Nephron (organoid): ENCODE results near the gene JAKMIP1.

ENCODE experiments used
- H3K27ac Mint-ChIP-seq, 3 experiments: 2 replicates each; pipeline ENCODE4 v1.8.0; 2020; ENCODE audit warnings: mixed read lengths in 3 of 3, mild to moderate bottlenecking in 2 of 3, moderate library complexity in 1 of 3
- H3K27me3 Mint-ChIP-seq: 2 replicates; pipeline ENCODE4 v1.8.0; 2021; ENCODE audit warnings: low read depth, mild to moderate bottlenecking, moderate library complexity, mixed read lengths
- H3K36me3 Mint-ChIP-seq: 2 replicates; pipeline ENCODE4 v1.8.0; 2020; ENCODE audit warnings: low read depth, mixed read lengths
- H3K4me1 Mint-ChIP-seq: 2 replicates; pipeline ENCODE4 v1.8.0; 2020; ENCODE audit warnings: mixed read lengths
- H3K4me3 Mint-ChIP-seq, 3 experiments: 2 replicates each; pipeline ENCODE4 v1.8.0; 2020; ENCODE audit warnings: mild to moderate bottlenecking in 3 of 3, mixed read lengths in 3 of 3, moderate library complexity in 2 of 3
- H3K9me3 Mint-ChIP-seq: 2 replicates; pipeline ENCODE4 v1.8.0; 2020; ENCODE audit warnings: mixed read lengths
- TF ChIP-seq, protein P1 (sequence below), 3 experiments: fragments of 200-600 bp; sonication (generic); IDR thresholded peaks; one replicate each; pipeline ENCODE4 v1.5.0; 2021; ENCODE audit warnings: antibody characterized with exemption in 3 of 3; ENCODE audit not compliant: unreplicated experiment in 3 of 3

The JAKMIP1 gene

DNA sequence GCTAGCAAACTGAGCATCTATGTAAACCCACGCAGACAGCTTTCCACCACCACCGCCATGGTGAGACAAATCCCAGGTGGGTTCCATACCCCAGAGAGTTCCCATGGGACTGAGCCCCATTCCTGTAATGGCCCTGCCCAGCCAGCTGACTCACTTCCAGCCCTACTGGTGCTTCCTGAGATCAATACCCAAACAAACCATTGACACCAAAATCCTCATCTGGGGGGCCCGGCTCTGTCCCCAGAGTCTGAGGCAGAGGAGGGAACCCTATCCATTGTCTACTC lies 30.1 kb upstream of the JAKMIP1 start:
- Mint-ChIP-seq H3K4me3 (no peak overlapping the region), H3K9me3 (no peaks in the 10 kb centered on the region), H3K27ac (no peak overlapping the region), H3K36me3 (no peaks in the 10 kb centered on the region), H3K27me3 (peaks cover 22% of the 10 kb centered on the region), H3K4me1 (no peaks in the 10 kb centered on the region)
- TF ChIP-seq, protein P1, sequence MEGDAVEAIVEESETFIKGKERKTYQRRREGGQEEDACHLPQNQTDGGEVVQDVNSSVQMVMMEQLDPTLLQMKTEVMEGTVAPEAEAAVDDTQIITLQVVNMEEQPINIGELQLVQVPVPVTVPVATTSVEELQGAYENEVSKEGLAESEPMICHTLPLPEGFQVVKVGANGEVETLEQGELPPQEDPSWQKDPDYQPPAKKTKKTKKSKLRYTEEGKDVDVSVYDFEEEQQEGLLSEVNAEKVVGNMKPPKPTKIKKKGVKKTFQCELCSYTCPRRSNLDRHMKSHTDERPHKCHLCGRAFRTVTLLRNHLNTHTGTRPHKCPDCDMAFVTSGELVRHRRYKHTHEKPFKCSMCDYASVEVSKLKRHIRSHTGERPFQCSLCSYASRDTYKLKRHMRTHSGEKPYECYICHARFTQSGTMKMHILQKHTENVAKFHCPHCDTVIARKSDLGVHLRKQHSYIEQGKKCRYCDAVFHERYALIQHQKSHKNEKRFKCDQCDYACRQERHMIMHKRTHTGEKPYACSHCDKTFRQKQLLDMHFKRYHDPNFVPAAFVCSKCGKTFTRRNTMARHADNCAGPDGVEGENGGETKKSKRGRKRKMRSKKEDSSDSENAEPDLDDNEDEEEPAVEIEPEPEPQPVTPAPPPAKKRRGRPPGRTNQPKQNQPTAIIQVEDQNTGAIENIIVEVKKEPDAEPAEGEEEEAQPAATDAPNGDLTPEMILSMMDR (IDR thresholded peaks at IDR 0.05; ENCODE audit: unreplicated experiment in 3 of 3): no peak

- H3K4me3 Mint-ChIP-seq: no peak overlapping the region
- no peaks in the 10 kb centered on the region for H3K4me1 Mint-ChIP-seq
- no peaks in the 10 kb centered on the region for H3K36me3 Mint-ChIP-seq
- peaks cover 26% of the 10 kb centered on the region for H3K27me3 Mint-ChIP-seq
- TF ChIP-seq, protein P1 (IDR thresholded peaks at IDR 0.05; ENCODE audit: unreplicated experiment in 3 of 3): no peak
- no peak overlapping the region for H3K27ac Mint-ChIP-seq
- no peaks in the 10 kb centered on the region for H3K9me3 Mint-ChIP-seq
These were observed 29.5 kb upstream of the JAKMIP1 start for GRCh38 chr4:6229671-6230501.

DNA sequence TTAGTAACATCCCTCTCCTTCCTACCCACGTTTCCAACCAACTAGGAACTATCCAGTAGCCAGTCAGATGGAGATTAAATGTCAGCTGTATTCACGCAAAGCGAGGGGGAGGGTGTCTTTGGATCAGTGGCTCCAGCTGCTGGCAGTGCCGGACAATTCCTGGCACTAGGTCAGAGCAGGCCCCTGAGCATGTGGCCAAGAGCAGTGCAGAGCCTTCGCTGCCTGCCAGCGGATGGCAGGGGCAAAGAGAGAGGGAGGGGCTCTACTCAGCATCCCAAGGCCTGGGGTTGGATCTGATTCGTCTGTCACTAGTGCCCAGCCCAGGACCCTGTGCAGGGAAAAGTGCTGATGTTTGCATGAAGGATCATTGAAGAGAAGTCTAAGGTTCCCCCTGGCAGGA lies 28.7 kb upstream of the JAKMIP1 start:
- Mint-ChIP-seq H3K36me3 (no peaks in the 10 kb centered on the region), H3K4me3 (no peak overlapping the region), H3K27ac (no peak overlapping the region), H3K27me3 (peaks cover 34% of the 10 kb centered on the region), H3K4me1 (no peaks in the 10 kb centered on the region), H3K9me3 (no peaks in the 10 kb centered on the region)
- TF ChIP-seq, protein P1 (IDR thresholded peaks at IDR 0.05; ENCODE audit: unreplicated experiment in 3 of 3): no peak

DNA sequence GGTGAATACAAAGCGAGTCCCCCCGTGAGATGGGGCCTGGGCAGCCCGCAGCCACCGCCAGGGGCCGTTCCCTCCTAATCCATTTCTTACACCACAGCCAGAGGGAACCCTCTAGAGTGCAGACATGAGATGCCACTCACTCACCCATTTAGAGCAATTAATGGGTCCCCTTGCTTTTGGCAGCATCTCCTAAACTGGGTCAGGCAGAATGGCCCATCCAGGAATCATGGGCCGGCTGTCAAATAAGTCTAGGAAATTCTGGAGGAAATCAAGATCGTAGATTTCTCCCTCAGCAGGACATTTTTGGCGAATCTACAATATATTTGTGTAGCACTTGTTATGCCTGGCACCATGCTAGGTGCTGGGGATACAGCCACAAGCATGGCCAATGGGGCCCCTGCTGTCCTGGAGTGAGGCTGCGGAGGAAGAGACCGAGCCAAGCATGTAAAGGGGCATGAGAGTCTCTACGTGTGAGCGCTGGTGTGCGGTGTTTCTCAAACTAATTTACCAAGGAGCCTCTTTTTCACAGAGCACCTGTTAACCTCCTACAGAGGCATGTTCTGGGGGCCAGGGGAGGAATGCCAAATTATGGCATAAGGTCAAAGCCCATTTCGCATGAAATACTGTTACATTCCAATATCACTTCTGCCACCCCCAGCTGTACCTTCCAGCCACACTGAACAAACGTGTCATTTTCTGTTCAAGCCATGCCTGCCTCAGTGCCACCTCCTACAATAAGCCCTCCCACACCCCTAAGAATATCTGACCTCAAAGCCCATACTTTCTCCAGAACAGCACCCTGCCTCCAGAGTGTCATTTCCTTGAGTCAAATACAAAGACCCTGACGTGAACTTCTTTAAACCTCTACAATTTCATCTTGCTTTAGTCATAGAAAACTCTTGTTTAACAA lies 28.1 kb upstream of the JAKMIP1 start:
- Mint-ChIP-seq H3K9me3 (no peaks in the 10 kb centered on the region), H3K4me3 (no peak overlapping the region), H3K4me1 (no peaks in the 10 kb centered on the region), H3K27ac (no peak overlapping the region), H3K27me3 (peaks cover 41% of the 10 kb centered on the region), H3K36me3 (no peaks in the 10 kb centered on the region)
- TF ChIP-seq, protein P1 (IDR thresholded peaks at IDR 0.05; ENCODE audit: unreplicated experiment in 3 of 3): no peak

GRCh38 chr4:6227412-6228157 lies 27.2 kb upstream of the JAKMIP1 start:
- Mint-ChIP-seq H3K27ac (no peak overlapping the region), H3K36me3 (no peaks in the 10 kb centered on the region), H3K4me1 (no peaks in the 10 kb centered on the region), H3K27me3 (peaks cover 49% of the 10 kb centered on the region), H3K4me3 (no peak overlapping the region), H3K9me3 (peaks cover under 1% of the 10 kb centered on the region)
- TF ChIP-seq, protein P1 (IDR thresholded peaks at IDR 0.05; ENCODE audit: unreplicated experiment in 3 of 3): no peak
